IMR-90 (cell line): ENCODE measurements around the gene CAPN2. TPM values are rescaled to one million over a fixed set of nuclear protein-coding genes. Genes with fewer than 3 reads are reported as not detected.
A peak's percentile ranks its signal among the peaks of the same experiment; 100 is the strongest.

ENCODE experiments used
- ATAC-seq: fragments of 200-7000 bp; cut with Tn5 transposase; 2 replicates; pipeline ENCODE4 v1.9.1; 2020; ENCODE audit warnings: low read depth, mild to moderate bottlenecking, moderate library complexity
- BruUV-seq: library from RNA; stranded (reverse); fragments of 400-500 nt; replicated peaks from 2 replicates; lab custom pipeline; 2021; lab: Mats Ljungman, UMichigan
- CTCF ChIA-PET: fragments of 300-600 bp; formaldehyde crosslinking; extraction: SDS; loops from one replicate; lab custom pipeline; 2021; ENCODE audit warnings: antibody characterized with exemption; lab: Yijun Ruan, JAX
- POLR2A ChIA-PET: fragments of 300-600 bp; sonication (Branson Sonifier 250); formaldehyde crosslinking; loops from one replicate; lab custom pipeline; 2022; ENCODE audit warnings: antibody characterized with exemption; ENCODE audit not compliant: unreplicated experiment; lab: Charles Lee
- DNase-seq: peaks from one replicate; pipeline ENCODE4 v3.0.0; 2013
- H2AFZ ChIP-seq: replicated peaks from 2 replicates; pipeline ENCODE3; 2013; ENCODE audit warnings: low read length, mild to moderate bottlenecking; ENCODE audit not compliant: poor library complexity
- H2AK5ac ChIP-seq: 2 replicates; pipeline ENCODE4 v1.6.1; 2013; ENCODE audit warnings: low read depth, low read length, inconsistent platforms
- H2AK9ac ChIP-seq: replicated peaks from 2 replicates; pipeline ENCODE3; 2013; ENCODE audit warnings: mild to moderate bottlenecking, low read depth, low read length, moderate library complexity; ENCODE audit not compliant: poor library complexity
- H2BK120ac ChIP-seq: 2 replicates; pipeline ENCODE4 v1.6.1; 2013; ENCODE audit warnings: low read depth, low read length, inconsistent platforms
- H2BK15ac ChIP-seq: 3 replicates; pipeline ENCODE4 v1.6.1; 2013; ENCODE audit warnings: low read depth, low read length, inconsistent platforms
- H2BK20ac ChIP-seq: 2 replicates; pipeline ENCODE4 v1.6.1; 2013; ENCODE audit warnings: low read depth, mild to moderate bottlenecking, inconsistent platforms, low read length, moderate library complexity
- H2BK5ac ChIP-seq: 2 replicates; pipeline ENCODE4 v1.6.1; 2013; ENCODE audit warnings: mild to moderate bottlenecking, low read depth, low read length, inconsistent platforms; ENCODE audit not compliant: poor library complexity, severe bottlenecking
- H3K14ac ChIP-seq: replicated peaks from 2 replicates; pipeline ENCODE4 v1.6.1; 2013; ENCODE audit warnings: low read depth, low read length, inconsistent platforms
- H3K18ac ChIP-seq: 2 replicates; pipeline ENCODE4 v1.6.1; 2013; ENCODE audit warnings: low read depth, low read length, control low read depth
- H3K23ac ChIP-seq: 2 replicates; pipeline ENCODE4 v1.6.1; 2013; ENCODE audit warnings: low read depth, low read length, inconsistent platforms
- H3K27ac ChIP-seq: 2 replicates; pipeline ENCODE4 v1.5.1; 2013; ENCODE audit warnings: mild to moderate bottlenecking, control low read depth, low read length; ENCODE audit not compliant: insufficient read depth
- H3K27me3 ChIP-seq: 2 replicates; pipeline ENCODE4 v1.6.1; 2013; ENCODE audit warnings: low read length; ENCODE audit not compliant: control insufficient read depth, insufficient read depth
- H3K36me3 ChIP-seq: 2 replicates; pipeline ENCODE4 v1.6.1; 2013; ENCODE audit warnings: low read length, mixed read lengths; ENCODE audit not compliant: control insufficient read depth, insufficient read depth
- H3K4ac ChIP-seq: 2 replicates; pipeline ENCODE4 v1.6.1; 2013; ENCODE audit warnings: low read depth, low read length, inconsistent platforms
- H3K4me1 ChIP-seq: 2 replicates; pipeline ENCODE4 v1.6.1; 2013; ENCODE audit warnings: low read length, mixed read lengths; ENCODE audit not compliant: control insufficient read depth, insufficient read depth
- H3K4me2 ChIP-seq: 2 replicates; pipeline ENCODE4 v1.6.1; 2013; ENCODE audit warnings: low read depth, mild to moderate bottlenecking, control low read depth, low read length, moderate library complexity
- H3K4me3 ChIP-seq: 2 replicates; pipeline ENCODE4 v1.5.1; 2013; ENCODE audit warnings: low read depth, mild to moderate bottlenecking, control low read depth, low read length, moderate library complexity; ENCODE audit not compliant: insufficient read depth
- H3K56ac ChIP-seq: 2 replicates; pipeline ENCODE4 v1.6.1; 2013; ENCODE audit warnings: low read length, inconsistent platforms; ENCODE audit not compliant: insufficient read depth; ENCODE audit errors: extremely low read depth
- H3K79me1 ChIP-seq, 2 experiments: 2 replicates each; pipeline ENCODE4 v1.6.1; 2013; ENCODE audit warnings: low read length in 2 of 2, inconsistent platforms in 1 of 2, low read depth in 1 of 2
- H3K9ac ChIP-seq: 2 replicates; pipeline ENCODE4 v1.6.1; 2013; ENCODE audit warnings: low read depth, low read length, control low read depth
- H3K9me1 ChIP-seq: 2 replicates; pipeline ENCODE4 v1.6.1; 2013; ENCODE audit warnings: low read length, inconsistent platforms; ENCODE audit not compliant: insufficient read depth
- H3K9me3 ChIP-seq: 2 replicates; pipeline ENCODE4 v1.6.1; 2013; ENCODE audit warnings: low read length; ENCODE audit not compliant: control insufficient read depth, insufficient read depth
- H4K20me1 ChIP-seq: 2 replicates; pipeline ENCODE4 v1.6.1; 2013; ENCODE audit warnings: low read length, inconsistent platforms; ENCODE audit not compliant: insufficient read depth
- H4K5ac ChIP-seq: 2 replicates; pipeline ENCODE4 v1.6.1; 2013; ENCODE audit warnings: mild to moderate bottlenecking, low read depth, low read length, control low read depth
- H4K8ac ChIP-seq, 2 experiments: 2 replicates each; pipeline ENCODE4 v1.6.1; 2013; ENCODE audit warnings: low read depth in 2 of 2, low read length in 2 of 2, control low read depth in 1 of 2, inconsistent platforms in 1 of 2
- H4K91ac ChIP-seq: 2 replicates; pipeline ENCODE4 v1.6.1; 2013; ENCODE audit warnings: low read depth, low read length, inconsistent platforms; ENCODE audit not compliant: insufficient read depth
- BHLHE40 ChIP-seq: fragments of 150-350 bp; IDR thresholded peaks from 2 replicates; pipeline ENCODE4 v1.6.1; 2016; ENCODE audit warnings: mild to moderate bottlenecking, low read depth, low read length
- CEBPB ChIP-seq: IDR thresholded peaks from 2 replicates; pipeline ENCODE4 v1.6.1; 2012; ENCODE audit warnings: low read depth, low read length, improper control_type of control experiment
- CHD1 ChIP-seq: IDR thresholded peaks from 2 replicates; pipeline ENCODE4 v1.6.1; 2012; ENCODE audit warnings: low read depth, low read length, improper control_type of control experiment
- CTCF ChIP-seq: conservative IDR thresholded peaks from 2 replicates; pipeline ENCODE4 v1.5.1; 2012; ENCODE audit warnings: mild to moderate bottlenecking, low read depth, low read length, improper control_type of control experiment
- ELK1 ChIP-seq: fragments of 150-350 bp; IDR thresholded peaks from 2 replicates; pipeline ENCODE4 v1.6.1; 2016; ENCODE audit warnings: low read depth, mild to moderate bottlenecking, low read length, moderate library complexity, borderline replicate concordance
- FOS ChIP-seq: fragments of 150-350 bp; IDR thresholded peaks from 2 replicates; pipeline ENCODE4 v1.6.1; 2016; ENCODE audit warnings: low read depth, low read length
- MAFK ChIP-seq: IDR thresholded peaks from 2 replicates; pipeline ENCODE4 v1.6.1; 2012; ENCODE audit warnings: low read depth, low read length, improper control_type of control experiment
- MAZ ChIP-seq: IDR thresholded peaks from 2 replicates; pipeline ENCODE4 v1.6.1; 2012; ENCODE audit warnings: low read depth, mild to moderate bottlenecking, low read length, improper control_type of control experiment, moderate library complexity, borderline replicate concordance
- NFE2L2 ChIP-seq: fragments of 150-350 bp; IDR thresholded peaks from 2 replicates; pipeline ENCODE4 v1.6.1; 2016; ENCODE audit warnings: low read depth, mild to moderate bottlenecking, low read length
- POLR2A ChIP-seq: IDR thresholded peaks from 2 replicates; pipeline ENCODE4 v1.6.1; 2012; ENCODE audit warnings: mild to moderate bottlenecking, low read depth, low read length
- RAD21 ChIP-seq: IDR thresholded peaks from 2 replicates; pipeline ENCODE4 v1.6.1; 2012; ENCODE audit warnings: low read length, improper control_type of control experiment
- RCOR1 ChIP-seq: IDR thresholded peaks from 2 replicates; pipeline ENCODE4 v1.6.1; 2012; ENCODE audit warnings: mild to moderate bottlenecking, low read length, improper control_type of control experiment; ENCODE audit not compliant: insufficient replicate concordance
- RFX5 ChIP-seq: IDR thresholded peaks from 2 replicates; pipeline ENCODE4 v1.8.0; 2012; ENCODE audit warnings: low read depth, mild to moderate bottlenecking, low read length, moderate library complexity
- SMC3 ChIP-seq: fragments of 150-350 bp; IDR thresholded peaks from 2 replicates; pipeline ENCODE4 v1.6.1; 2016; ENCODE audit warnings: low read depth, mild to moderate bottlenecking, antibody characterized with exemption, low read length, moderate library complexity
- USF2 ChIP-seq: fragments of 150-350 bp; IDR thresholded peaks from 2 replicates; pipeline ENCODE4 v1.6.1; 2017; ENCODE audit warnings: mild to moderate bottlenecking, antibody characterized with exemption, low read length, low read depth
- WGBS, 2 experiments: methylation state at CpG; one replicate each; pipeline versions ENCODE4 v1.1.5 to v1.1.7; 2013; ENCODE audit warnings: missing lambda C conversion rate in 2 of 2; ENCODE audit not compliant: insufficient read length in 1 of 2; ENCODE audit errors: extremely low coverage in 2 of 2; 5-methylcytosine and 5-hydroxymethylcytosine counted together
- dilution Hi-C: fragments of 300-500 bp; cut with HindIII; formaldehyde crosslinking; loops from one replicate; pipeline ENCODE4 v1.14.3; 2018; ENCODE audit warnings: low sequenced_read_pairs; ENCODE audit not compliant: unreplicated experiment
- in situ Hi-C: fragments of 300-500 bp; cut with MboI; formaldehyde crosslinking; loops from 3 replicates; pipeline ENCODE4 v1.14.3; 2019; ENCODE audit warnings: low sequenced_read_pairs, inconsistent platforms, mixed read lengths
- intact Hi-C: fragments of 100-400 bp; cut with micrococcal nuclease; formaldehyde crosslinking; loops from 2 replicates; pipeline ENCODE4 v1.10.0; 2022
- polyA plus RNA-seq, 3 experiments: library from polyadenylated mRNA; depleted of rRNA; stranded (reverse); fragments of >200 nt; gene quantifications; 2 replicates each; pipeline ENCODE4 v1.2.3, GENCODE V29; 2012; ENCODE audit warnings: low replicate concordance in 1 of 3
- total RNA-seq: library from RNA; depleted of rRNA; stranded (reverse); fragments of >200 nt; gene quantifications from 2 replicates; pipeline ENCODE4 v1.2.3, GENCODE V29; 2012

CAPN2 gene
- total and polyA plus RNA-seq, 2 of the 4 experiments (the other 2 are of a cell fraction): 339 to 430 TPM

- Histone ChIP-seq H2BK15ac (peak overlapping the region; percentile 26; the same call in 1 of the 3 replicates), H3K18ac (no peak overlapping the region), H3K9me1 (peaks cover 13% of the 10 kb centered on the region), H3K23ac (peak overlapping the region; percentile 48), H3K27me3 (no peaks in the 10 kb centered on the region), H4K5ac (no peak overlapping the region), H3K14ac (no peak overlapping the region), H2AK5ac (peak overlapping the region; percentile 68; the same call in 1 of the 2 replicates), H3K9me3 (no peaks in the 10 kb centered on the region), H3K4ac (peak overlapping the region; percentile 86), H4K20me1 (peaks cover 35% of the 10 kb centered on the region), H3K36me3 (peaks cover 75% of the 10 kb centered on the region), H2BK120ac (peak overlapping the region; percentile 86), H3K9ac (no peak overlapping the region; the same call in 1 of the 2 replicates), H3K4me1 (peaks cover 23% of the 10 kb centered on the region), H3K79me1 (peaks cover 55 to 97% of the 10 kb centered on the region in 2 experiments), H2AK9ac (peak overlapping the region; percentile 91), H3K4me2 (peak overlapping the region; percentile 74), H4K8ac (peak overlapping the region in 1 of 2 experiments; percentile 86; a peak in 2 of 4 replicates), H3K56ac (peak overlapping the region; percentile 8; the same call in 1 of the 2 replicates), H2BK20ac (no peak overlapping the region), H4K91ac (peak overlapping the region; percentile 59), H3K27ac (peak overlapping the region; percentile 77), H3K4me3 (no peak overlapping the region), H2BK5ac (peak overlapping the region; percentile 78), H2AFZ (peak overlapping the region; percentile 78)
- no TSS peak for BruUV-seq
- 20% methylated on average over 12 of the region's 18 CpGs; no CpG with 5 or more reads in 1 of the 2 experiments for WGBS, 2 experiments
- dilution Hi-C loops (no loop called here), in situ Hi-C loops (loop anchor here (5.0 kb wide), 1 partner anchor 51 kb away; no protein-coding TSS in a partner anchor), intact Hi-C loops (loop anchor here (2.0 kb wide), 1 partner anchor 22 kb away; no protein-coding TSS in a partner anchor)
- ChIA-PET POLR2A (no interaction called here), CTCF (interaction anchor here (1.3 to 4.4 kb wide), 6 partner anchors 10 to 53 kb away, joined by 5 to 21 read pairs (median 8); partner anchors contain the start of gene CAPN2)
- ATAC-seq: peak; percentile 86
- peak; percentile 86 for DNase-seq
- TF ChIP-seq MAFK: no peak
- no peak for TF ChIP-seq NFE2L2
- TF ChIP-seq POLR2A: 0 out of 2 replicates have a peak, but pooled peaks have one; percentile 33
- TF ChIP-seq BHLHE40: no peak
- no peak for TF ChIP-seq USF2
- TF ChIP-seq RFX5: no peak
- TF ChIP-seq RCOR1: peak; percentile 41
- no peak for TF ChIP-seq CHD1
- TF ChIP-seq ELK1: no peak
- TF ChIP-seq CEBPB: no peak
- TF ChIP-seq CTCF: no peak
- TF ChIP-seq FOS: peak; percentile 77
- peak; percentile 46; the same call in 1 of the 2 replicates for TF ChIP-seq MAZ
- 0 out of 2 replicates have a peak, but pooled peaks have one; percentile 8 for TF ChIP-seq SMC3
- TF ChIP-seq RAD21: peak; percentile 14; the same call in 1 of the 2 replicates
These were observed 36.0 kb downstream of the CAPN2 start for GRCh38 chr1:223748405-223748772.
